ENCODE results near the gene ST3GAL3. TPM values are rescaled to one million over a fixed set of nuclear protein-coding genes. Genes with fewer than 3 reads are reported as not detected.

The ST3GAL3 gene
- total and polyA plus RNA-seq, 10 of the 15 experiments (the other 5 are each of a cell fraction or from before 2014, with no cell fraction given), result 1.2 to 19.3 (median 11.0) TPM

GRCh38 chr1:43925846-43926245 is 218.5 kb downstream of the ST3GAL3 start:
- no peak for ATAC-seq
- no peak overlapping the region for H3K27ac ChIP-seq (ENCODE audit: control insufficient read depth, insufficient read depth)
- ChIA-PET POLR2A (no interaction called here), CTCF (interaction anchor here (0.6 to 19.3 kb wide), 3 partner anchors 8 to 162 kb away, joined by 4 to 1117 read pairs (median 38); partner anchors contain the start of gene ARTN), RAD21 (ENCODE audit: unreplicated experiment) (interaction anchor here (0.9 to 2.1 kb wide), 2 partner anchors 160 to 162 kb away, joined by 3 to 8 read pairs; no protein-coding TSS in a partner anchor), SMC1A (ENCODE audit: uncharacterized antibody, unreplicated experiment) (interaction anchor here (0.7 to 6.1 kb wide), 3 partner anchors 9 to 243 kb away, joined by 3 to 65 read pairs (median 5); no protein-coding TSS in a partner anchor)
- H2AFZ ChIP-seq (ENCODE audit: control insufficient read depth, low read depth, low read length), result no peak overlapping the region
- H3K9ac ChIP-seq (ENCODE audit: control insufficient read depth, insufficient read depth, low read length), result no peak overlapping the region
- intact Hi-C loops (cut with micrococcal nuclease; ENCODE audit: unreplicated experiment), result no loop called here
- no peak overlapping the region for H3K4me3 ChIP-seq
- no TSS peak for BruUV-seq (replicated peaks)
- WGBS (ENCODE audit: insufficient coverage, insufficient replicate concordance, low lambda C conversion rate, missing lambda C conversion rate), result 98% methylated on average over 9 of the region's 9 CpGs
- H4K20me1 ChIP-seq (ENCODE audit: control insufficient read depth, insufficient read depth), result no peaks in the 10 kb centered on the region
- H3K4me2 ChIP-seq (ENCODE audit: control insufficient read depth, insufficient read depth), result no peak overlapping the region
- in situ Hi-C loops (cut with MboI), result no loop called here
- H3K27me3 ChIP-seq (replicated peaks in 1 of 2; ENCODE audit: control insufficient read depth in 2 of 2, insufficient read depth in 2 of 2, low read length in 1 of 2), result no peaks in the 10 kb centered on the region
- no peaks in the 10 kb centered on the region for H3K4me1 ChIP-seq (ENCODE audit: control insufficient read depth, insufficient read depth, low read length)
- no peak for FAIRE-seq
- H3K36me3 ChIP-seq (ENCODE audit: control insufficient read depth in 2 of 2, insufficient read depth in 2 of 2, low read length in 1 of 2), result no peaks in the 10 kb centered on the region
- H3K79me2 ChIP-seq (ENCODE audit: control insufficient read depth, insufficient read depth, low read length), result no peaks in the 10 kb centered on the region
- no peak for DNase-seq (ENCODE audit: low read depth, low spot score)
- H3K9me3 ChIP-seq (replicated peaks; ENCODE audit: control insufficient read depth, insufficient read depth, low read length), result no peaks in the 10 kb centered on the region
- TF ChIP-seq WRNIP1 (IDR thresholded peaks at IDR 0.05; ENCODE audit: borderline replicate concordance, low read depth, low read length), result no peak
- TF ChIP-seq HDAC2 (IDR thresholded peaks at IDR 0.05), result no peak
- TF ChIP-seq ZNF622 (IDR thresholded peaks at IDR 0.05), result no peak
- TF ChIP-seq POLR2AphosphoS5 (IDR thresholded peaks at IDR 0.05; ENCODE audit: low read length), result no peak
- no peak for TF ChIP-seq SIX5 (IDR thresholded peaks at IDR 0.05; ENCODE audit: low read depth, low read length, severe bottlenecking)
- TF ChIP-seq E4F1 (IDR thresholded peaks at IDR 0.05; ENCODE audit: borderline replicate concordance, partially characterized antibody), result no peak
- no peak for TF ChIP-seq POLR2AphosphoS2 (IDR thresholded peaks at IDR 0.05; ENCODE audit: low read depth, low read length)
- TF ChIP-seq MEF2B (IDR thresholded peaks at IDR 0.05; ENCODE audit: partially characterized antibody, poor library complexity, severe bottlenecking), result no peak
- TF ChIP-seq NR2C2 (IDR thresholded peaks at IDR 0.05; ENCODE audit: borderline replicate concordance, control insufficient read depth, insufficient read length, low read depth), result no peak
- no peak for TF ChIP-seq TCF12 (IDR thresholded peaks at IDR 0.05; ENCODE audit: low read depth, low read length)
- no peak for TF ChIP-seq SIN3A (IDR thresholded peaks at IDR 0.05; ENCODE audit: low read depth, low read length)
- TF ChIP-seq NKRF (conservative IDR thresholded peaks at IDR 0.05), result no peak
- TF ChIP-seq NRF1 (conservative IDR thresholded peaks at IDR 0.05; ENCODE audit: low read depth, low read length), result no peak
- TF ChIP-seq TBL1XR1 (IDR thresholded peaks at IDR 0.05; ENCODE audit: low read depth, low read length), result no peak
- TF ChIP-seq RCOR1 (conservative IDR thresholded peaks at IDR 0.05; ENCODE audit: low read depth, low read length), result no peak
- no peak for TF ChIP-seq CREB1 (IDR thresholded peaks at IDR 0.05; ENCODE audit: low read depth)
- TF ChIP-seq ZNF592 (IDR thresholded peaks at IDR 0.05), result no peak
- TF ChIP-seq SP1 (IDR thresholded peaks at IDR 0.05; ENCODE audit: low read depth, low read length), result no peak

Data from GM12878 (cell line).